ENCODE measurements around the gene DLGAP1. TPM values are rescaled to one million over a fixed set of nuclear protein-coding genes. Genes with fewer than 3 reads are reported as not detected.

Gene DLGAP1
- total RNA-seq, 2 experiments from 2014 or later, result 0.31 to 0.36 TPM

DNA sequence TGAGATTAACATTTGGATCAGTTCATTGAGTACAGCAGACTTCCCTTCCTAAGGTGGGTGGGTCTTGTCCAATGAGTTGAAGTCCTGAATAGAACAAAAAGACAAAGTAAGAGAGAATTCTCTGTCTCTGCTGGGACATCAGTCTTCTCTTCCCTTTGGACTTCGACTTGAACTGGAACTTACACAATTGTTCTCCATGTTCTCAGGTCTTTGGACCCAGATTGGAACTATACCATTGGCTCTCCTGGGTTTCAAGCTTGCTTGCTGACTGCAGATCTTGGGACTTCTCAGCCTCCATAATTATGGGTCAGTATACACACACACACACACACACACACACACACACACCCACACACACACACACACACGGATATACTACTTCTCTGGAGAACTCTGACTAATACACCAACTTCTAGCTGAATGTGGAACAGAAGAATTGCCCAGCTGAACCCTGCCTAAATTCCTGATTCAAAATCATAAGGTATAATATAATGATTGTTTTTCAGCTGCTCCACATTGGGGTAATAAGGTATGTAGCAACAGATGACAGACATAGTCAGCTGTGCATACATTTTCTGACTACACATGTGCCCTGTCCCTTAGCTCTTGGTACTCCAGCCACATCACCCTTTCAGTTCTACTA lies 791.1 kb downstream of the DLGAP1 start:
- DNase-seq (no peak), ATAC-seq (ENCODE audit: poor library complexity) (no peak)
- Mint-ChIP-seq H3K4me3 (no peak overlapping the region), H3K36me3 (ENCODE audit: low read depth) (no peaks in the 10 kb centered on the region), H3K27ac (no peak overlapping the region), H3K27me3 (no peaks in the 10 kb centered on the region), H3K4me1 (ENCODE audit: low read depth) (peaks cover 7% of the 10 kb centered on the region), H3K9me3 (no peaks in the 10 kb centered on the region)
- Histone ChIP-seq H3K36me3 (ENCODE audit: insufficient read depth, low read length) (no peaks in the 10 kb centered on the region), H3K4me1 (ENCODE audit: insufficient read depth, low read length) (peaks cover 7% of the 10 kb centered on the region), H3K27me3 (ENCODE audit: control insufficient read depth in 1 of 2, insufficient read depth in 2 of 2, low read length in 2 of 2) (no peaks in the 10 kb centered on the region), H3K27ac (ENCODE audit: low read depth in 1 of 2, low read length in 2 of 2) (no peak overlapping the region), H3K4me3 (ENCODE audit: low read length) (no peak overlapping the region), H3K9me3 (ENCODE audit: control insufficient read depth in 1 of 2, insufficient read depth in 1 of 2, low read length in 2 of 2) (no peaks in the 10 kb centered on the region)
- CTCF ChIA-PET, result interaction anchor here (0.7 to 2.8 kb wide), 4 partner anchors 10 to 367 kb away, joined by 3 to 30 read pairs (median 4); no protein-coding TSS in a partner anchor
- intact Hi-C loops (cut with DNase I, micrococcal nuclease), result loop anchor here (2.0 to 10.0 kb wide), 4 partner anchors 55 to 729 kb away; no protein-coding TSS in a partner anchor
- TF ChIP-seq CTCF (IDR thresholded peaks at IDR 0.05), result no peak
- POLR2A ChIA-PET, result interaction anchor here (1.4 to 4.0 kb wide), 2 partner anchors 69 to 210 kb away, joined by 4 to 31 read pairs; no protein-coding TSS in a partner anchor

DNA sequence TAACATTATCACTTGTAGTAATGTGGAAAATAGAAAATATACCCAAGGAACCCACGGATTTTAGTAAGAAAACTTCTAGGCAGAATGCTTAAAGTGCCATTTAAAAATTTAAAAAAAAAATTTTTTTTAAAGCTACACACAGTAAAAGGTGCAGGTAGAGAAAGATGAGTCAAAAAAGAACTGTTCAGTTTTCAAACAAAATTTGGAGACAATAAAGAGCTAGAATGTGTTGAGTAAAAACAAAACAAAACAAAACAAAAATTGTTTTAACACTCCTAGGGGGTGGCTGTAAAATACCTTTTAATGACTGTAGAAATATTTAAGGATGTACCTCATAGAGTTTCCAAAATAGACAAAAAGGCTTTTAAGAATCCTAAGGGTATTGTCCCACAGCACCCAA lies 793.1 kb downstream of the DLGAP1 start:
- no peak overlapping the region for H3K4me3 Mint-ChIP-seq
- intact Hi-C loops (cut with DNase I, micrococcal nuclease), result loop anchor here (5.0 to 10.0 kb wide), 3 partner anchors 65 to 727 kb away; no protein-coding TSS in a partner anchor
- POLR2A ChIA-PET, result interaction anchor here (0.9 kb wide), 1 partner anchor 68 kb away, joined by 3 read pairs; no protein-coding TSS in a partner anchor

More for the DNA sequence above, 793.1 kb downstream of the DLGAP1 start:
- Mint-ChIP-seq H3K9me3 (no peaks in the 10 kb centered on the region), H3K27ac (no peak overlapping the region), H3K4me1 (ENCODE audit: low read depth) (peaks cover 7% of the 10 kb centered on the region), H3K36me3 (ENCODE audit: low read depth) (no peaks in the 10 kb centered on the region), H3K27me3 (no peaks in the 10 kb centered on the region)
- H3K4me1 ChIP-seq (ENCODE audit: insufficient read depth, low read length), result peaks cover 7% of the 10 kb centered on the region
- H3K27me3 ChIP-seq (ENCODE audit: control insufficient read depth in 1 of 2, insufficient read depth in 2 of 2, low read length in 2 of 2), result no peaks in the 10 kb centered on the region
- DNase-seq, result no peak
- CTCF ChIA-PET, result interaction anchor here (1.0 to 1.4 kb wide), 2 partner anchors 66 to 171 kb away, joined by 3 read pairs; no protein-coding TSS in a partner anchor
- H3K27ac ChIP-seq (ENCODE audit: low read depth in 1 of 2, low read length in 2 of 2), result no peak overlapping the region
- H3K4me3 ChIP-seq (ENCODE audit: low read length), result no peak overlapping the region
- no peak for ATAC-seq (ENCODE audit: poor library complexity)
- no peaks in the 10 kb centered on the region for H3K36me3 ChIP-seq (ENCODE audit: insufficient read depth, low read length)
- no peaks in the 10 kb centered on the region for H3K9me3 ChIP-seq (ENCODE audit: control insufficient read depth in 1 of 2, insufficient read depth in 1 of 2, low read length in 2 of 2)
- no peak for TF ChIP-seq CTCF (IDR thresholded peaks at IDR 0.05)

All from CD4-positive, alpha-beta T cell (primary cell).